Thoracic aorta (tissue), 2 donors: ENCODE results near the gene SERTM2. TPM values are rescaled to one million over a fixed set of nuclear protein-coding genes. Genes with fewer than 3 reads are reported as not detected.
A peak's percentile ranks its signal among the peaks of the same experiment; 100 is the strongest.

Experiments used
- ATAC-seq: fragments of 150-250 bp; one replicate; pipeline ENCODE4 v1.8.0; 2017; ENCODE audit warnings: low read depth; ENCODE audit not compliant: insufficient number of reproducible peaks, low FRiP score
- DNase-seq: peaks from one replicate; pipeline ENCODE4 v3.0.0-alpha.2; 2020; ENCODE audit warnings: low spot score
- H3K27ac ChIP-seq, 2 donors: fragments of 200-600 bp; sonication (generic); 1 replicate in 1 of 2; 2 replicates in 1 of 2; pipeline ENCODE4 v1.5.1; 2016; ENCODE audit warnings: mild to moderate bottlenecking in 2 of 2, moderate library complexity in 2 of 2
- H3K27me3 ChIP-seq: fragments of 200-600 bp; sonication (generic); replicated peaks from 2 replicates; pipeline ENCODE4 v1.6.0; 2016; ENCODE audit warnings: mild to moderate bottlenecking; ENCODE audit not compliant: insufficient read depth
- H3K36me3 ChIP-seq: fragments of 200-600 bp; sonication (generic); one replicate; pipeline ENCODE4 v1.5.1; 2016
- H3K4me1 ChIP-seq, 2 donors: fragments of 200-600 bp; sonication (generic); 1 replicate in 1 of 2; 2 replicates in 1 of 2; pipeline versions ENCODE4 v1.5.1 to v1.6.0; 2016; ENCODE audit warnings: low read depth in 2 of 2, mild to moderate bottlenecking in 1 of 2; ENCODE audit not compliant: control insufficient read depth in 1 of 2
- H3K4me3 ChIP-seq: fragments of 200-600 bp; sonication (generic); 2 replicates; pipeline ENCODE4 v1.5.1; 2016; ENCODE audit warnings: mild to moderate bottlenecking
- H3K9me3 ChIP-seq: fragments of 200-600 bp; sonication (generic); 2 replicates; pipeline ENCODE4 v1.5.1; 2016
- total RNA-seq, 2 donors: library from RNA; depleted of rRNA; stranded (reverse); fragments of >200 nt; gene quantifications; one replicate each; pipeline versions ENCODE4 v1.1.0 to v1.2.3, GENCODE V29; 2016
- TF ChIP-seq, protein P1 (sequence below): fragments of 200-600 bp; sonication (generic); IDR thresholded peaks from one replicate; pipeline ENCODE4 v1.5.1; 2019; ENCODE audit warnings: antibody characterized with exemption

The SERTM2 gene
- not detected for total RNA-seq

DNA sequence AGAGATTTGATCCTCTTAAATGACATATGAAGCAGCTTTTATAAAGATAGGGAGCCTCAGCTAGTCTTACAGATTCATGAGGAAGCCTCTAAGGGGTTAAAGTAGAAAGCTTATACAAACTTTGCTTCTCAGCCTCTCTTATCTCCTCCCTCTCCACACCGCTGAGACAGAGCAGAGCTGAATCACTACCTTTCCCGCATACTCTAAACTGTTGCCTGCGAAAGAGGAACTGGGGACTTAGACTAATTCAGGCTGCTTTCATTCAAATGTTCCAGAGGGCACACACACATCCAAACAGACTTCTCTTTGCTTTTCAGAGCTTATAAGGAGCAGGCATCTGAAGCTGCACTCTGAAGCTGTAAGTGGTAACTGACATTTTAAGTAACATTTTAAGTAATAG, at the start of gene SERTM2:
Gene SERTM2, plus strand, starts transcription at position 169 of the 400 bp plus-strand sequence. CDS start 7,213 bp downstream, outside the sequence.
- Histone ChIP-seq H3K9me3 (no peaks in the 10 kb centered on the region), H3K27me3 (no peaks in the 10 kb centered on the region), H3K4me3 (no peak within 1 kb of the TSS), H3K27ac (no peak within 1 kb of the TSS), H3K4me1 (no peaks in the 10 kb centered on the region), H3K36me3 (no peaks in the 10 kb centered on the region)
- no peak for DNase-seq
- TF ChIP-seq, protein P1, sequence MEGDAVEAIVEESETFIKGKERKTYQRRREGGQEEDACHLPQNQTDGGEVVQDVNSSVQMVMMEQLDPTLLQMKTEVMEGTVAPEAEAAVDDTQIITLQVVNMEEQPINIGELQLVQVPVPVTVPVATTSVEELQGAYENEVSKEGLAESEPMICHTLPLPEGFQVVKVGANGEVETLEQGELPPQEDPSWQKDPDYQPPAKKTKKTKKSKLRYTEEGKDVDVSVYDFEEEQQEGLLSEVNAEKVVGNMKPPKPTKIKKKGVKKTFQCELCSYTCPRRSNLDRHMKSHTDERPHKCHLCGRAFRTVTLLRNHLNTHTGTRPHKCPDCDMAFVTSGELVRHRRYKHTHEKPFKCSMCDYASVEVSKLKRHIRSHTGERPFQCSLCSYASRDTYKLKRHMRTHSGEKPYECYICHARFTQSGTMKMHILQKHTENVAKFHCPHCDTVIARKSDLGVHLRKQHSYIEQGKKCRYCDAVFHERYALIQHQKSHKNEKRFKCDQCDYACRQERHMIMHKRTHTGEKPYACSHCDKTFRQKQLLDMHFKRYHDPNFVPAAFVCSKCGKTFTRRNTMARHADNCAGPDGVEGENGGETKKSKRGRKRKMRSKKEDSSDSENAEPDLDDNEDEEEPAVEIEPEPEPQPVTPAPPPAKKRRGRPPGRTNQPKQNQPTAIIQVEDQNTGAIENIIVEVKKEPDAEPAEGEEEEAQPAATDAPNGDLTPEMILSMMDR: no peak
- ATAC-seq: no peak

DNA sequence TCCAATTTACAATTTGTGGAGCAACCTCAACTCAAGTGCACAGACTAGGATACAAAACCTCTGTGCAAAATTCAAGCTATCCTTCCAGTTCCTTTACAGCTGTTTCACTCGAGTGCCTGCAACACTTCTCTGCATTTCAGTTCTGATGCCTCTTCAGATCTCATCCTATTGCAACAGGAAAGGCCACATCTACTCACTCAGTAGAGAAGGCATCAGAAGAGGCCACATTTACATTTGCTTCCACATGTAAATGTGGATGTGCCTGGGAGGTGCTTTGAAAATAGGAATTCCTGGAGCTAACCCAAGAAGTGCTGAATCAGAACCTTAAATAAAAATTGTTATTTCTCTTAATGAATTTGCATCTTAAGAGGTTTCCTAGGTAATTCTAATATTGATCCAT, 45.8 kb upstream of the SERTM2 start:
- no peak for DNase-seq
- no peaks in the 10 kb centered on the region for H3K9me3 ChIP-seq
- no peak overlapping the region for H3K27ac ChIP-seq
- no peaks in the 10 kb centered on the region for H3K27me3 ChIP-seq
- H3K4me3 ChIP-seq: no peak overlapping the region
- TF ChIP-seq, protein P1: no peak
- H3K4me1 ChIP-seq: no peaks in the 10 kb centered on the region
- ATAC-seq: no peak
- no peaks in the 10 kb centered on the region for H3K36me3 ChIP-seq

DNA sequence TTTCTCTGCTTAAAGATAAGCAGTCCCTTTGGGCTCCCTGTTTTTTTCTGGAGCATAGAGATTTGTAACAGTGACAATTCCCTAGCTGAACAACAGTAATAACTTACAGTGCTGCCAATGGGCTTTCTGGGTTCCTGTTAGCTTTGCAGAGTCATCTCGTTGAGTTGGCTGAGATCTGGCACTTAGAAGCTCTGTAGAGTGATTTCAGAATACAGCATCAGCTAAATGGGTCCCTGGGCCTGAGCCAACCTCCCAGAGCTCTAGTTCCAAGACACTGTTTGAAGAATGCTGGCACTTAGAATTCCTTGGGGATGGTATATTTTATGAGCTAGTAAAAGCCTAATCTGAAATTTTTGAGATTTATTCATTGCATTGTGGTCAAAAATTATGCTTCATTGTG, 43.5 kb upstream of the SERTM2 start:
- H3K36me3 ChIP-seq: no peaks in the 10 kb centered on the region
- no peak overlapping the region for H3K27ac ChIP-seq
- H3K9me3 ChIP-seq: no peaks in the 10 kb centered on the region
- no peak for ATAC-seq
- H3K4me1 ChIP-seq: no peaks in the 10 kb centered on the region
- no peak overlapping the region for H3K4me3 ChIP-seq
- peak; percentile 1 for DNase-seq
- TF ChIP-seq, protein P1: no peak
- no peaks in the 10 kb centered on the region for H3K27me3 ChIP-seq

DNA sequence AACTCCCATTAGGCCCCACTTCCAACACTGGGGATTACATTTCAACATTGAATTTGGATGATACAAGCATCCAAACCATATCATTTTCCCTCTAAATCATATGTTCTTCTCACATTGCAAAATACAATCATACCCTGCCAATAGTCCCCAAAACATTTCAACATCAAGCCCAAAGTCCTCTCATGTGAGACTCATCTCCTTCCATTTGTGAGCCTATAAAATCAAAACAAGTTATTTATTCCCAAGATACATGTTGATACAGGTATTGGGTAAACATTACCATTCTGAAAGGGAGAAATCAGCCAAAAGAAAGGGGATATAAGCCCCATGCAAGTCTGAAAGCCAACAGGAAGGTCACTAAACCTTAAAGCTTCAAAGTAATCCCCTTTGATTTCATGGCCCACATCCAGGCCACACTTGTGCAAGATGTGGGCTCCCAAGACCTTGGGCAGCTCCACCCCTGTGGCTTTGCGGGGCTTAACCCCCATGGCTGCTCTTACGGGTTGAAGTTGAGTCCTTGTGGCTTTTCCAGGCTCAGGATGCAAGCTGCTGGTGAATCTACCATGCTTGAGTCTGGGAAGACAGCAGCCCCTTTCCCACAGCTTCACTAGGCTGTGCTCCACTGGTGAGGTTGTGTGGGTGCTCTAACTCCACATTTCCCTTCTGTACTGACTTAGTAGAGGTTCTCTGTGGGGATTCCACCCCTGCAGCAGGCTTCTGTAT, 40.6 kb upstream of the SERTM2 start:
- Histone ChIP-seq H3K27ac (no peak overlapping the region), H3K4me1 (no peaks in the 10 kb centered on the region), H3K36me3 (no peaks in the 10 kb centered on the region), H3K27me3 (no peaks in the 10 kb centered on the region), H3K4me3 (no peak overlapping the region), H3K9me3 (no peaks in the 10 kb centered on the region)
- DNase-seq (no peak), ATAC-seq (no peak)
- TF ChIP-seq, protein P1: no peak

DNA sequence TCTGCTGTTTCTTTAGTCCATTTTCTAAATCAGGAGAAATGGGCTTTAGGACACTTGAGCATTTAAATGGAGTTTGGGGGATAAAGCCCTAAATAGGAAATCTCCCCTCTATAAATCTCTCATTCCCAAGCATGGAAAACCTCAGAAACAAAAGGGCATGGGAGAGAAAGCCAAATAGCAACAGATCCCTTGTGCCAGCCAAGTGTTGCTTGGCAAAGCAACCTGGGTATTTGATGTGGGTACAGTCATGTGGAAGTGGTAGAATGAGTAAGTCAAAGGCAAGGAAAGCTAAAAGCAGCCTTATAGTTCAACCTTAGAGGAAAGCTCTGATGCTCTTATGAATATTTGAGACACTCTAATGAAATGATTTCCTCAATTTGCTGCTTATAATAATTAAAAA, 29.5 kb upstream of the SERTM2 start:
- Histone ChIP-seq H3K4me3 (no peak overlapping the region), H3K27me3 (no peaks in the 10 kb centered on the region), H3K27ac (no peak overlapping the region), H3K4me1 (no peaks in the 10 kb centered on the region), H3K9me3 (no peaks in the 10 kb centered on the region), H3K36me3 (no peaks in the 10 kb centered on the region)
- ATAC-seq (no peak), DNase-seq (no peak)
- TF ChIP-seq, protein P1: no peak
